ENCODE measurements around the gene AQP1. TPM values are rescaled to one million over a fixed set of nuclear protein-coding genes. Genes with fewer than 3 reads are reported as not detected.

AQP1 gene
- total and polyA plus RNA-seq, 8 donors = 3.8 to 158 (median 52.5) TPM

DNA sequence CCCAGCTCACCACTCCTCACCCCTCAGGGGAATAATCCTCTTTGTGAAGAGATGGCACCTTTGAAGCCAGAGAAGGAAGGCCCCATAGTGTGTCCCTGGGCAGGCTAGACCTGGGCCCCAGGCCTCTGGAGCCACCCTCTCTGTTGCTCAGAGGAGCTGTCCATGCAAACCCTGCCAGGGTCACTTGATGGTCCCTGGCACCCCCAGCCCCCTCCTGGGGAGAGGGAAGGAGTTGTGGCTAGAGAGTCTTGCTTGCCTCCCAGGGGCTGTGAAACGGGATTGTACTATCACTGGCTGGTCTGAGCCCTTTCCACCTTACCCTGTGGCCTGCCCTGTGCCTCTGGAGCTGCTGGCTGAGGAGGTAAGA lies 57.9 kb downstream of the AQP1 start:
- TF ChIP-seq POLR2AphosphoS5 (IDR thresholded peaks at IDR 0.05) (no peak), POLR2A (IDR thresholded peaks at IDR 0.05) (no peak), EP300 (IDR thresholded peaks at IDR 0.05) (no peak), CTCF (IDR thresholded peaks at IDR 0.05) (no peak)
- intact Hi-C loops (cut with DNase I; ENCODE audit: low total_unique reads) = no loop called here
- no peak for DNase-seq
- Histone ChIP-seq H3K4me1 (peaks cover 0 to 2% (median under 1%) of the 10 kb centered on the region in 4 donors), H3K9me3 (no peaks in the 10 kb centered on the region), H3K27ac (no peak overlapping the region), H3K36me3 (no peaks in the 10 kb centered on the region), H3K27me3 (peaks cover 0 to 13% (median 0%) of the 10 kb centered on the region in 3 donors), H3K4me3 (no peak overlapping the region)
- WGBS, 5 donors = 83 to 90% (median 86%) methylated on average over 1 of the region's 1 CpG

GRCh38 chr7:30970074-30970473 lies 58.4 kb downstream of the AQP1 start:
- intact Hi-C loops (cut with DNase I; ENCODE audit: low total_unique reads) = no loop called here
- 85 to 94% (median 93%) methylated on average over 5 of the region's 5 CpGs for WGBS, 5 donors

GRCh38 chr7:30970594-30971094 lies 59.0 kb downstream of the AQP1 start:
- Histone ChIP-seq H3K36me3 (no peaks in the 10 kb centered on the region), H3K4me1 (peaks cover 0 to 9% (median 3%) of the 10 kb centered on the region in 4 donors), H3K9me3 (no peaks in the 10 kb centered on the region), H3K4me3 (no peak overlapping the region), H3K27me3 (peaks cover 0 to 20% (median 0%) of the 10 kb centered on the region in 3 donors), H3K27ac (no peak overlapping the region)
- WGBS, 5 donors = 45 to 61% (median 52%) methylated on average over 6 of the region's 6 CpGs
- no peak for TF ChIP-seq POLR2AphosphoS5 (IDR thresholded peaks at IDR 0.05)
- no peak for TF ChIP-seq CTCF (IDR thresholded peaks at IDR 0.05)
- TF ChIP-seq EP300 (IDR thresholded peaks at IDR 0.05) = no peak
- TF ChIP-seq POLR2A (IDR thresholded peaks at IDR 0.05) = no peak
- intact Hi-C loops (cut with DNase I; ENCODE audit: low total_unique reads) = no loop called here
- no peak for DNase-seq

More at GRCh38 chr7:30970074-30970473, 58.4 kb downstream of the AQP1 start:
- Histone ChIP-seq H3K4me3 (no peak overlapping the region), H3K36me3 (no peaks in the 10 kb centered on the region), H3K9me3 (no peaks in the 10 kb centered on the region), H3K4me1 (peaks cover 0 to 7% (median 3%) of the 10 kb centered on the region in 4 donors), H3K27ac (no peak overlapping the region), H3K27me3 (peaks cover 0 to 16% (median 0%) of the 10 kb centered on the region in 3 donors)
- TF ChIP-seq EP300 (IDR thresholded peaks at IDR 0.05) (no peak), CTCF (IDR thresholded peaks at IDR 0.05) (no peak), POLR2AphosphoS5 (IDR thresholded peaks at IDR 0.05) (no peak), POLR2A (IDR thresholded peaks at IDR 0.05) (no peak)
- no peak for DNase-seq

DNA sequence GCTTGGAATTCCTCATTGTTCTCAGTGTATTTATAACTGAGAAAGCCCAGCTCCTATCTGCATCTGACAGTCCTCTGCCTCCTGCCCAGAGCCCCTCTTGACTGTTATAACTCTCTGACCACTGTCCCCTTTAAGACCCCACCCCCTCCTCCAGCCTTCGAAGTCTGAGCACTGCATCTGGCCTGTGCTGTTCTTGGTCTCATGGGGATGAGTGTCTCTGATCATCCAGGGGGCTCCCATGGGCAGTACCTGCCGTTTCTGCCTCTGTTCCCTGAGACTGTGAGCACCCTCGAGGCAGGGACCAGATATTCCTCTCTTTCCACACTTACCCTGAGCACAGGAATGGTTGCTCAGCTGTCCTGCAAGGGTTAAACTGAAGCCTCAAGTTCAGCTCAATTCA lies 59.8 kb downstream of the AQP1 start:
- peaks cover 0 to 16% (median 0%) of the 10 kb centered on the region in 3 donors for H3K27me3 ChIP-seq
- 52 to 71% (median 62%) methylated on average over 3 of the region's 3 CpGs for WGBS, 5 donors
- no peak for TF ChIP-seq POLR2A (IDR thresholded peaks at IDR 0.05)
- no peak for TF ChIP-seq EP300 (IDR thresholded peaks at IDR 0.05)
- no peak for TF ChIP-seq POLR2AphosphoS5 (IDR thresholded peaks at IDR 0.05)
- TF ChIP-seq CTCF (IDR thresholded peaks at IDR 0.05) = no peak
- H3K9me3 ChIP-seq = no peaks in the 10 kb centered on the region
- no peak overlapping the region for H3K4me3 ChIP-seq
- no peak overlapping the region for H3K27ac ChIP-seq
- H3K36me3 ChIP-seq = no peaks in the 10 kb centered on the region
- no peak for DNase-seq
- intact Hi-C loops (cut with DNase I; ENCODE audit: low total_unique reads) = no loop called here
- H3K4me1 ChIP-seq = peaks cover 0 to 9% (median 3%) of the 10 kb centered on the region in 4 donors
